Neutrophil (primary cell): ENCODE results near the gene LGALSL.

Experiments
- H3K27ac ChIP-seq: fragments of 200-600 bp; sonication (generic); 2 replicates; pipeline ENCODE4 v1.5.1; 2016; ENCODE audit warnings: mild to moderate bottlenecking, moderate library complexity
- H3K27me3 ChIP-seq: fragments of 200-600 bp; sonication (generic); 2 replicates; pipeline ENCODE4 v1.6.0; 2016; ENCODE audit warnings: mild to moderate bottlenecking
- H3K36me3 ChIP-seq: fragments of 200-600 bp; sonication (generic); 2 replicates; pipeline ENCODE4 v1.5.1; 2017
- H3K4me1 ChIP-seq, 2 experiments: fragments of 200-600 bp in 1 of 2; sonication (generic) in 1 of 2; 1 replicate in 1 of 2; 2 replicates in 1 of 2; pipeline versions ENCODE4 v1.5.1 to v1.6.1; 2013 to 2016; ENCODE audit warnings: low read depth in 1 of 2, low read length in 1 of 2, mild to moderate bottlenecking in 1 of 2, moderate library complexity in 1 of 2; ENCODE audit not compliant: control insufficient read depth in 1 of 2, insufficient read depth in 1 of 2
- H3K4me3 ChIP-seq, 2 experiments: fragments of 200-600 bp in 1 of 2; sonication (generic) in 1 of 2; 1 replicate in 1 of 2; 2 replicates in 1 of 2; pipeline ENCODE4 v1.5.1; 2013 to 2016; ENCODE audit warnings: low read depth in 1 of 2, low read length in 1 of 2, mild to moderate bottlenecking in 1 of 2, moderate library complexity in 1 of 2
- H3K9me3 ChIP-seq: fragments of 200-600 bp; sonication (generic); 2 replicates; pipeline ENCODE4 v1.5.1; 2016
- CTCF ChIP-seq: fragments of 200-600 bp; sonication (generic); IDR thresholded peaks from 2 replicates; pipeline ENCODE4 v1.5.1; 2016; ENCODE audit warnings: antibody characterized with exemption

Gene LGALSL

GRCh38 chr2:64471600-64471999 is 17.6 kb downstream of the LGALSL start:
- Histone ChIP-seq H3K27me3 (no peaks in the 10 kb centered on the region), H3K9me3 (no peaks in the 10 kb centered on the region), H3K27ac (no peak overlapping the region), H3K4me3 (no peak overlapping the region), H3K36me3 (no peaks in the 10 kb centered on the region), H3K4me1 (peaks cover 45 to 59% of the 10 kb centered on the region in 2 experiments)
- TF ChIP-seq CTCF: no peak

GRCh38 chr2:64472881-64473280 is 18.9 kb downstream of the LGALSL start:
- Histone ChIP-seq H3K4me3 (no peak overlapping the region), H3K27me3 (no peaks in the 10 kb centered on the region), H3K27ac (no peak overlapping the region), H3K4me1 (peaks cover 32 to 46% of the 10 kb centered on the region in 2 experiments), H3K9me3 (no peaks in the 10 kb centered on the region), H3K36me3 (no peaks in the 10 kb centered on the region)
- TF ChIP-seq CTCF: no peak

GRCh38 chr2:64474121-64474571 is 20.2 kb downstream of the LGALSL start:
- TF ChIP-seq CTCF: no peak
- H3K27me3 ChIP-seq: no peaks in the 10 kb centered on the region
- H3K27ac ChIP-seq: peak overlapping the region; percentile 74
- peaks cover 19 to 34% of the 10 kb centered on the region in 2 experiments for H3K4me1 ChIP-seq
- H3K4me3 ChIP-seq: no peak overlapping the region
- H3K36me3 ChIP-seq: no peaks in the 10 kb centered on the region
- no peaks in the 10 kb centered on the region for H3K9me3 ChIP-seq

DNA sequence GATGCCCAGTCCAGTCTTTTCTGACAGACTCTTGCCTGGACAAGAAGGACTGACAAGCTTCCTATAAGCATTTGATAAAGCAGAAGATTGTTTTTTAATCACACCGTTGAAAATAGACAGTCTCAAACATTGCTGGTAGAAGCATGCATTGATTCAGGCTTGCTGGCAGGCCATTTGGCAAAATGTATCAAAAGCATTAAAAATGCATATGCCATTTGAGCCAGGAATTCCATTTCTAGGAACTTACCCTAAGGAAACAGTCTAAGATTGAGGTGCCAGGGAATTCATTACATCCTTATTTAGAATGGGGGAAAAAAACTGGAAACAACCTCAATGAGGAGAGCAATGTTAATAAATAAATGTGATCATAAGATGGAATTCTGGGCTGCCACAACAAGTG is 20.7 kb downstream of the LGALSL start:
- no peaks in the 10 kb centered on the region for H3K27me3 ChIP-seq

GRCh38 chr2:64477037-64477436 is 23.1 kb downstream of the LGALSL start:
- TF ChIP-seq CTCF: no peak
- Histone ChIP-seq H3K27ac (no peak overlapping the region), H3K27me3 (no peaks in the 10 kb centered on the region)

More for the DNA sequence above, 20.7 kb downstream of the LGALSL start:
- H3K4me1 ChIP-seq: peaks cover 18 to 31% of the 10 kb centered on the region in 2 experiments
- no peaks in the 10 kb centered on the region for H3K9me3 ChIP-seq
- no peaks in the 10 kb centered on the region for H3K36me3 ChIP-seq
- peak overlapping the region; percentile 74 for H3K27ac ChIP-seq
- no peak overlapping the region for H3K4me3 ChIP-seq
- no peak for TF ChIP-seq CTCF

DNA sequence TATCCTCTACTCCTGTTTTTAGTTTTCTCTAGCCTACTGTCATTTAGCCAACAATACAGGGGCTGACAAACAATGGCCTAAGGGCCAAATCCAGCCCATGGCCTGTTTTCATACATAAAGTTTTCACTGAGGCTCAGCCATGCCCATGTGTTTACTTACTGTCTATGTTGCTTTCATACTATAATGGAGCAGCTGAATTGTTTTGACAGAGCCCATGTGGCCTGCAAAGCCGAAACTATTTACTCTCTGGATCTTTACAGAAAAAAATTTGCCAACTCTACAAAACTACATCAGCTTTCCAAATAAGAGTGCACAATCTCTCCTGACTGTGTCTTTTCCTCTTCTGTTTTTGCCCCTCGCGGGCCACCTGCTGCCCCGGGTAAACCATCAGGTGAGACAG is 24.0 kb downstream of the LGALSL start:
- TF ChIP-seq CTCF: no peak
- no peaks in the 10 kb centered on the region for H3K36me3 ChIP-seq
- H3K27me3 ChIP-seq: no peaks in the 10 kb centered on the region
- no peak overlapping the region for H3K4me3 ChIP-seq
- H3K27ac ChIP-seq: no peak overlapping the region
- no peaks in the 10 kb centered on the region for H3K9me3 ChIP-seq
- peaks cover 18 to 29% of the 10 kb centered on the region in 2 experiments for H3K4me1 ChIP-seq

More at GRCh38 chr2:64477037-64477436, 23.1 kb downstream of the LGALSL start:
- no peak overlapping the region for H3K4me3 ChIP-seq
- H3K4me1 ChIP-seq: peaks cover 18 to 31% of the 10 kb centered on the region in 2 experiments
- H3K36me3 ChIP-seq: no peaks in the 10 kb centered on the region
- no peaks in the 10 kb centered on the region for H3K9me3 ChIP-seq
